Measurements from ENCODE around the gene NELL2.
"Not testable (repeated sequence)": the region's sequence is repeated elsewhere in the genome, so short reads cannot be mapped to it uniquely, and the experiment has no call there.

NELL2 gene

DNA sequence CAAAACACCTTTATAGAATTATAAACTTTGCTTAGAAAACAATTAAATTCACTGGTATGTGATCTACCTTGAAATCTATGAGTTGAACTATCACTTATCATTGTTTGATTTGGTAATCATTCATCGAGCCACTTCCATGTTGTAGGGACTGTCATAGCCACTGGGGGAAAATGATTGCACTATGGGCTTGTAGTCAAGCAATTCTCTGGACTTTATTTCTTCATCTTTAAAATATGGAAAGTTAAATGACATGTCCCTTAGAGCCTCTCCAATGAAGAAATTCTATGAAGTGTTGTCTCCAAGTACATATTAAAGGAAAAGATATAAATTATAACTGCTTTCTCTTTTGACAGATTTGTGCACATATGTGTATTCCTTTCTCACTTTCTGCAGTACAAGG, 97.3 kb downstream of the NELL2 start:
- DNase-seq (ENCODE audit: low read depth, low spot score): no peak

GRCh38 chr12:44777044-44777443, 99.1 kb downstream of the NELL2 start:
- DNase-seq (ENCODE audit: low read depth, low spot score): no peak

DNA sequence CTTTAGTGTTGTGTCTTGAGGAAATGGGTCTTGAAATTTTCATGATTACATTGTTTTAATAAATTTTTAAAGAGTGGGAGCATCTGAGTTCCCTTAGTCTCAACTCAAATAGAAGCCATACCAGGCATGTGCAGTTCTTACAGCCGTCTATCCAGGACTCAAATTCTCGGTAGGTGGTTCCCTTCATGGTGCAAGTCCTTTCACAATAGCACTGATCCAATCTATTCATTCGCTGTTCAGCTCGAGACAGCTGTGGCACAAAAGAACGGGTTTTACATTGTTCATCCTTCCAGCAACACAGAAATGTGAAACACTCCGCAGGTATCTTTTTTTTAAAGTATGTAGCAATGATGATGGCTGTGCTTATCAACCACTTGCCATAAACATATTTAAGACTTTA, 100.2 kb downstream of the NELL2 start:
- DNase-seq (ENCODE audit: low read depth, low spot score): no peak

GRCh38 chr12:44774815-44775411, 101.2 kb downstream of the NELL2 start:
- DNase-seq (ENCODE audit: low read depth, low spot score): no peak

DNA sequence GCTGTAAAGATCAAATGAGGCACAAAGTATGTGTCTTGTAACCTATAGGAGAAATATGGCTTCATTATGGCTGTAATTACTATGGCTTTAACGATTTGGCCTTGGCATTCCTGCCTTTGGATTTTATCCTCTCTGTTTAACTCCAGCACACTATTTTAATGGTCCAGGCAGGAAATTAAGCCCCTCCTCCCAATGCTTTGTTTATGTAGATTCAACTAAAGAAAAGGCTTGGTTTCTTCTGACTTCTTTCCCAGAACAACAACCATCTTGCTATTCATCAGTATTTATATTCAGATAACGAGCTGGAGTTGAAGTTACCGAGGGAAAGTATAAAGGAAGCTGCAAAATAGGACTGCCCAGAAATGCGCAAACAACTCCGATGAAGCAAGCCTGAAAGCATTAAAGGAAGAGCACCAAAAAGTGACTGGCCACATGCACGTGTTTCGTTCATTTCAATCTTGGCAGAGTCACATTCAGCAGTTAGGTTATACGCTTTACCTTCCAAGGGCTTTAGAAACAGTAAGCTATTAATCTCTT, 104.6 kb downstream of the NELL2 start:
- no peak for DNase-seq (ENCODE audit: low read depth, low spot score)

DNA sequence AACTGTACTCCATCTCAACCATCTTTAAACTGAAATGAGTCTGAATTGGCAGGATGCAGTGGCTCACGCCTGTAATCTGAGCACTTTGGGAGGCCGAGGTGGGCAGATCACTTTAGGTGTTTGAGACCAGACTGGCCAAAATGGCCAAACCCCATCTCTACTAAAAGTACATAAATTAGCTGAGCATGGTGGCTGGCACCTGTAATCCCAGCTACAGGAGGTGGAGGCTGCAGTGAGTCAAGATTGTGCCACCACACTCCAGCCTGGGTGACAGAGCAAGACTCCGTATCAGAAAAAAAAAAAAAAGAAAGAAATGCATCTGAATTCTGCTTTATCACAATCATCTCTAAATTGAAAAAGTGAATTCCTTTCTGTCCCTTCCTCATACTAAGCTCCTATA, 110.3 kb downstream of the NELL2 start:
- DNase-seq (ENCODE audit: low read depth, low spot score): no peak

DNA sequence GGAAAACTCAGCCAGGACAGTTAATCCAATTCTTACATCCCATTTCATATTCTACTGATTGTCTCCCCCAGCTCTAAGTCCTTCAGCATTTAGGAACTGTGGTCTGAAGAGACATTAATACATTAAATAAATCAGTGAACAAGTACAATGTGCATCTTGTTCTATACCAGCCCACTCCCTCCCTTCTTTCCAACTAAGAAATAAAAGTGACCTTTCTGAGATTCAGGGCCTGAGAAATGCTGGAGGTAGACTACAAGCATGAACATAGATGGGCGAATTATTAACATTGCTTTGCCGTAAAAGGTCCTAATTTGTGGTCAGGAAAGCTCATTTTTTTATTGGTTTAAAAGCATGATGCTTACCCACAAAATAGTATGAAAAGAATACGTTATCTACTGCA, 113.1 kb downstream of the NELL2 start:
- DNase-seq (ENCODE audit: low read depth, low spot score): no peak

GRCh38 chr12:44759289-44759688, 116.8 kb downstream of the NELL2 start:
- no peak for DNase-seq (ENCODE audit: low read depth, low spot score)

DNA sequence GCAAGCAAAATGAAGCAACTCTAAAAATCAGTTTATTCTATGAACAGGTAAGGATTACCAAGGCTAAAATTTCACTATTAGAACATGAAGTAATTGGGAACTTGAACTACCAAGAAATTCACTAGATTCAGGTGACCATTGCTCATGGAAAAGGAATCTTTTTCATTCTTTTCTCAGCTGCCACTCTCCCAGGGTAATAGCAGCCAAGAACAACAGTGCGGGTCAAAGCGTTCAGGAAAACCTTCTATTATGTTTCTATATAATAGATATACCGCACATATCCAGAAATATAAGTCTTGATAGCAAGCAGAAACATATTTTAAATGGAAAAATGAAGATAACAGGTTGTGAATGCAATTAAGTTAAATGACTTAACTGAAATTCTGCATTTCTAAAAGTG, 125.6 kb downstream of the NELL2 start:
- DNase-seq (ENCODE audit: low read depth, low spot score): no peak

GRCh38 chr12:44749566-44749965, 126.5 kb downstream of the NELL2 start:
- no peak for DNase-seq (ENCODE audit: low read depth, low spot score)

DNA sequence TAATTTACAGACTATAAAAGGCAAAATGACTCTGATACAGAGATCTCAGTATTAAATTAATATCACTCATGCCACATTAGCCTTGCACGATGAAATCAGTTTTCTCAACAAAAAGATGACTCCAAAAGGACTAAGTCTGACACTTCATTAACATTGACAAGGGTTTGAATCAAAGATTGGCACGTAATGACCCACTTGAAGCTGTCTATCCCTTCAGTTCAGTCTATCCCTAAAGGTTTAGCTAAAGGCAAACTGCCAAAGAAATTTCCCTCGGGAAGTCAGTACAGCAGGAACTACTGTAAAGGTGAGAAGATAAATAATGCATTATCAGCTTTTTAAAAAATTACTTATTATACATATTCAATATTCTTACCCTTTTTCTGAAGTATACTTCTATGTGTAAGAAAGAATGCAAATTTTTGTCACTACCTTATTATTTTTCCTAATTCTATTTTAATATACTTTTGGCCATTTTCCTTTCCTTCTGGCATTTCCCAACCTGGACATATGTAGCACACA, 127.1 kb downstream of the NELL2 start:
- no peak for DNase-seq (ENCODE audit: low read depth, low spot score)

GRCh38 chr12:44741292-44741980, 134.7 kb downstream of the NELL2 start:
- DNase-seq (ENCODE audit: low read depth, low spot score): not testable (repeated sequence)

DNA sequence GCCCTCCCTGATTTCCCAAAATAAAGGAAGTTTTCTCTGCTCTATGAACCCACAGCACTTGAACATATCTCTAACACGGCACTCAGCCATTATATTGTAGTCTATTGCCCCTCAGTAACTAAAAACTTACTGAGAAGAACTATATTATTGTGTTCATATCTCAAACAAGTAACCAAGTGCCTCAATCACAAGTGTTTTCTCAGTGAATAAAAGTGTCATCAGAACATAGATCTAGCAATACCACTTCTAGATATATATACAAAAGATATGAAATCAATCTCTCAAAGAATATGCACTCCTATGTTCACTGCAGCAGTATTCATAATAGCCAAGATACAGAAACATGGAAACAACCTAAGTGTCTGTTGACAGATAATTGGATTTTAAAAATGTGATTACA, 138.1 kb downstream of the NELL2 start:
- no peak for DNase-seq (ENCODE audit: low read depth, low spot score)

- DNase-seq (ENCODE audit: low read depth, low spot score): no peak
Observed at GRCh38 chr12:44728566-44728965, 147.5 kb downstream of the NELL2 start.

DNA sequence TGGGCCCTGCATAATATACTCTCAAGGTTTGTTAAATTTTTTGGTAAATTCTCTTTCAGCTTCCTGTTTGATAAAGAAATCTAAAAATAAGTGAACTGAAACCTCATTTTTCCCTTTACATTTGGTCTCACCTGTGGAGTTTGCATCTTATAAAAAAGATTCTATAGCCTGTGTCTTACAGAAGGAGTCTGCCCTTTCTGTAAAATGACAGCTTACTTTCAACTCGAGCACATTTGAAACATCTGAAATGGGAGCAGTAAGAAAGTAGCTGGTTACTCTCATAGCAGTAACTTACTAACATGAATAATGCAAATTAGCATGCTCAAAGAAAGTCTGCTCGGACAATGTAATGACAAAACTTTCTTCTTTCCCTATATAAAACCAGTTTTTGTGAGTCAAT, 155.8 kb downstream of the NELL2 start:
- DNase-seq (ENCODE audit: low read depth, low spot score): no peak

DNA sequence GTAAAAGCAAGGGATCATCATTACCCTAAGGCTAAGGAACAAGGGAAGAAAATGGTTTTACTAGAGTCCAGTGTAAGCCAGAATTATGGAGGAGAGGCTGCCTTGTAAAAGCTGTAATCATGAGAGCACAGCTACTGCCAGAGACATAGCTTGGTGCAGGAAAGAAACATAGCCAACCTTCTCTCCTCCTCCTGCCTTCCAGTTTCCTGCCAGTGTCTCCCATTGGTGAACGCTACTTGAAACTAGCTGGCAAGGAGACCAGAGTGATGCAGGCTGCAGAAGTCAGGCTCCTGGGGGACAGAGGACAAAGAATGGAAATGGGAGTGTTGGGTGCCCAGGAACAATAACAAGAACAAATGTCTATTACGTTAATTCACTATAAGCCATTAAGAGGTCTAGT, 158.5 kb downstream of the NELL2 start:
- no peak for DNase-seq (ENCODE audit: low read depth, low spot score)

DNA sequence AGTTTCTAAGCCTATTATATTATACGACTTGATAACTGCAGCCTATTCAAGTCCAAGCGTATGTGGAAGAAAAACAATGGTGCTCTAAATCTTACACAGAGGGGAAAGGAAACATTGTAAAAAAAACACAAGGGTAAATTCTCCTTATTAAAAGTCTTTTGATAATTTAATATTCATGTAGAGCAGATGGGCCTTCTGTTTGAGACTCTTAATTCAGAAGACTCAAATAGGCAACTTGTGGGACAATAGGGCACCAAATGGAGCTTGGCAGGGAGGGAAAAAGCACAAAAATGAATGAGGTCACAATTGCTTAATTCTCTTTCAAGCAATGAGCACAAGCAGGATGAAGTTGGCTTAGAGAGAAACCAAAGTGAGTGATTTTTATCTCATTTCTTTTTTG, 159.4 kb downstream of the NELL2 start:
- DNase-seq (ENCODE audit: low read depth, low spot score): no peak

GRCh38 chr12:44711736-44712135, 164.4 kb downstream of the NELL2 start:
- no peak for DNase-seq (ENCODE audit: low read depth, low spot score)

DNA sequence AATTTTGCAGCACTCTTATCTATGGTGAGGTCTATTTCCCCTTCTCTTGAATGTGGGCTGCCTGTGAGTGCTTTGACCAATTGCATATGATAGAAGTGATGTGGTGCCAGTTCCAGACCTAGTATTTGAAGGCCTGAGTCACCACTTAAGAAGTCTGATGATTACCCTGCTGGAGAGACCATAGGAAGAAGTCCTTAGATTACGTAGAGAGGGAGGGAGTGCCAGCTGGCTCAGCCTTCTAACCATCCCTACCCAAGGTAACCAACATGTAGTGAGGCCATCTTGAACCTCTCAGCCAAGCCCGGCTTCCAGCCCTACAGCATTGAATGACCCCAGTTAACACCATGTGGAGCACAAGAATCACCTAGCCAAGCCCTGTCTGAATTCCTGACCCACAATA, 166.9 kb downstream of the NELL2 start:
- DNase-seq (ENCODE audit: low read depth, low spot score): no peak

DNA sequence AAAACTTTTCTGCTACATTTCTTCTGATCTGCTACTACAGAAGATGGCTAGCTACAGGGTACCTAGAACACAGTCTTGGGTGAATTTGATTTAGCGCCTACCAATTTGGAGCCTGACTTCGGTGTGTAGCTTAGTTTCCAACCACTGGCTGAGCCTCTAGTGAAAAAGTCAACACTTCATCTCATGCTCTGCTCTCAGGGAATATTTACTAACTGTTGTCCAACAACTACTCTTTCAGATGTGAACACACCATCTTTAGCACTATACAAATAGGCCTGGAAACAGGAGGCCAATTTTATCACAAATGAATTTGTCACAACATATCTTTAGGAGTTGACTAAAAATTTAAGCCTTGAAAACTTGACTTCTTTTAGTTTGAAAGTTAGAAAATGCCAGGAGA, 167.9 kb downstream of the NELL2 start:
- DNase-seq (ENCODE audit: low read depth, low spot score): no peak

GRCh38 chr12:44703182-44703910, 172.8 kb downstream of the NELL2 start:
- DNase-seq (ENCODE audit: low read depth, low spot score): no peak

- DNase-seq (ENCODE audit: low read depth, low spot score): no peak
Observed at GRCh38 chr12:44697511-44697910, 178.6 kb downstream of the NELL2 start.

DNA sequence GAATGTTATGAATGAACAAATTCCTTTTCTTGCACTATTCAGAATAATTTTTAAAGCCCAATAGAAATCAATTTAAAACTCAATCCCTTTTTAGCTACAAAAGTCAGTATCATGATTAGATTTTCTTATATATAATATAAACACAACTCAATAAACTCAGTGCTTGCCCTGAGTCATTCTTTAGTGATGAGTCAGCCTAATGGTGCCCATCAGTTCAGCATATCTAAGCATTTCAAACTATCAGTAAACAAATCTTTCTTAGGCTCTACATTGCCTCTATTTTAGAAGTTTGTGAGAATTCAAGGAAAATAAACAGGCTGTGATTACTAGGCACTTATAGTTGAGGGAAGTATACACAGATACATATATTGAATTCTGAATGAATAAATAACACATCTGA, 179.6 kb downstream of the NELL2 start:
- DNase-seq (ENCODE audit: low read depth, low spot score): no peak

Measured in brain pericyte (primary cell).